Subcutaneous adipose tissue (tissue), 4 donors: ENCODE data around the gene CHID1. TPM values are rescaled to one million over a fixed set of nuclear protein-coding genes. Genes with fewer than 3 reads are reported as not detected.

Experiments
- total RNA-seq, 4 donors: library from RNA; depleted of rRNA; stranded (reverse); fragments of >200 nt; gene quantifications; one replicate each; pipeline ENCODE4 v1.1.0, GENCODE V29; 2016
- TF ChIP-seq, protein P1 (sequence below): fragments of 450-650 bp; IDR thresholded peaks from one replicate; pipeline ENCODE4 v1.5.1; 2016; ENCODE audit warnings: low read depth, mild to moderate bottlenecking, control low read depth, antibody characterized with exemption, moderate library complexity

The CHID1 gene
- total RNA-seq, 4 donors from 2014 or later, result 28.4 to 107 (median 76.0) TPM

GRCh38 chr11:828506-829175, 82.0 kb downstream of the CHID1 start:
- TF ChIP-seq, protein P1, sequence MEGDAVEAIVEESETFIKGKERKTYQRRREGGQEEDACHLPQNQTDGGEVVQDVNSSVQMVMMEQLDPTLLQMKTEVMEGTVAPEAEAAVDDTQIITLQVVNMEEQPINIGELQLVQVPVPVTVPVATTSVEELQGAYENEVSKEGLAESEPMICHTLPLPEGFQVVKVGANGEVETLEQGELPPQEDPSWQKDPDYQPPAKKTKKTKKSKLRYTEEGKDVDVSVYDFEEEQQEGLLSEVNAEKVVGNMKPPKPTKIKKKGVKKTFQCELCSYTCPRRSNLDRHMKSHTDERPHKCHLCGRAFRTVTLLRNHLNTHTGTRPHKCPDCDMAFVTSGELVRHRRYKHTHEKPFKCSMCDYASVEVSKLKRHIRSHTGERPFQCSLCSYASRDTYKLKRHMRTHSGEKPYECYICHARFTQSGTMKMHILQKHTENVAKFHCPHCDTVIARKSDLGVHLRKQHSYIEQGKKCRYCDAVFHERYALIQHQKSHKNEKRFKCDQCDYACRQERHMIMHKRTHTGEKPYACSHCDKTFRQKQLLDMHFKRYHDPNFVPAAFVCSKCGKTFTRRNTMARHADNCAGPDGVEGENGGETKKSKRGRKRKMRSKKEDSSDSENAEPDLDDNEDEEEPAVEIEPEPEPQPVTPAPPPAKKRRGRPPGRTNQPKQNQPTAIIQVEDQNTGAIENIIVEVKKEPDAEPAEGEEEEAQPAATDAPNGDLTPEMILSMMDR, result no peak

- TF ChIP-seq, protein P1, result no peak
These were observed 82.8 kb downstream of the CHID1 start, which contains the start of gene CRACR2B for GRCh38 chr11:827897-828192. TSS of gene CRACR2B (plus strand) at chr11:827919. CDS start at chr11:828608, 689 bp downstream.

GRCh38 chr11:827146-827896, 83.3 kb downstream of the CHID1 start:
- TF ChIP-seq, protein P1, result no peak

DNA sequence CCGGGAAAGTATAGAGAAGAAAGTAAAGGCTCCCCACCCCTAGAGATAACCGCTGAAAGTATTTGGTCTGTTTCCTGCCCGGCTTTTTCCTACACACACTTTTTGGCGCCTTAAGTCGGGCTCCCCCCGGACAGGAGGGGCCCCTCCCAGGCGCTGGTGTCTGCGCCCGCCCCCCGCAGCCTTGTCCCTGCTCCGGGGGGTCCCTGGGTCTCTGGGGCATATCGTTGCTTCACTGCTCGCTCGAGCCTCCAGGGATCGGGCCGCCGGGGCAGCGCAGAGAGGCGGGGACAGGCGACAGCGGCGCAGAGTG, 83.8 kb downstream of the CHID1 start:
- TF ChIP-seq, protein P1, result no peak

GRCh38 chr11:826227-826621, 84.4 kb downstream of the CHID1 start:
- TF ChIP-seq, protein P1, result no peak

- TF ChIP-seq, protein P1, result no peak
These were observed 85.0 kb downstream of the CHID1 start for GRCh38 chr11:825366-826226.

GRCh38 chr11:824942-825341, 85.7 kb downstream of the CHID1 start:
- TF ChIP-seq, protein P1, result no peak
